ENCODE measurements around the gene SLC11A2. TPM values are rescaled to one million over a fixed set of nuclear protein-coding genes. Genes with fewer than 3 reads are reported as not detected.

Gene SLC11A2
- total RNA-seq, 1 donor from 2014 or later, result 96.8 TPM

DNA sequence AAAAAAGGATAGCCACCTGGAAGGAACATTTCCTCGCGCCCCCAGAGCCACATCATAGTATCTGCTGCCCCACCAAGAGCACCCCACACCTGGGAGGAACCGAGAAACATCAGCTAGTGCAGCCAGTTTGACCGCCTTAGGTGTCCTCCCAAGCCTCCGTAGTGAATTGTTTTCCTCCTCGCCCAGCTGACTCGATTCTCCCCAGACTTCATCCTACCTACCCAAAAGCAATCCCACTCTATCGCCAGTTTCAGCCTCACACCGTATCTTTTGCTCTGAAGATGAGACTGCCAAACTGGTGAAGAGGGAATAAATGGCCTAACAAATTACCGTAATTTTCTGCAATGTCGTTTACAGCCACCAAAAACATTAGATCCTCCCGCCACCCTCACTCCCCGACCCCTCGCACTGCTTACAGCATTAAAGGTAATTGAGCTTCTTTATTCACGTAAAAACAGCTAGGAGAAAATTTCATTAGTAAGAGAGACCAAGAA, 1.2 kb upstream of the SLC11A2 start:
- TF ChIP-seq, protein P1, sequence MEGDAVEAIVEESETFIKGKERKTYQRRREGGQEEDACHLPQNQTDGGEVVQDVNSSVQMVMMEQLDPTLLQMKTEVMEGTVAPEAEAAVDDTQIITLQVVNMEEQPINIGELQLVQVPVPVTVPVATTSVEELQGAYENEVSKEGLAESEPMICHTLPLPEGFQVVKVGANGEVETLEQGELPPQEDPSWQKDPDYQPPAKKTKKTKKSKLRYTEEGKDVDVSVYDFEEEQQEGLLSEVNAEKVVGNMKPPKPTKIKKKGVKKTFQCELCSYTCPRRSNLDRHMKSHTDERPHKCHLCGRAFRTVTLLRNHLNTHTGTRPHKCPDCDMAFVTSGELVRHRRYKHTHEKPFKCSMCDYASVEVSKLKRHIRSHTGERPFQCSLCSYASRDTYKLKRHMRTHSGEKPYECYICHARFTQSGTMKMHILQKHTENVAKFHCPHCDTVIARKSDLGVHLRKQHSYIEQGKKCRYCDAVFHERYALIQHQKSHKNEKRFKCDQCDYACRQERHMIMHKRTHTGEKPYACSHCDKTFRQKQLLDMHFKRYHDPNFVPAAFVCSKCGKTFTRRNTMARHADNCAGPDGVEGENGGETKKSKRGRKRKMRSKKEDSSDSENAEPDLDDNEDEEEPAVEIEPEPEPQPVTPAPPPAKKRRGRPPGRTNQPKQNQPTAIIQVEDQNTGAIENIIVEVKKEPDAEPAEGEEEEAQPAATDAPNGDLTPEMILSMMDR (IDR thresholded peaks at IDR 0.05), result no peak
- ATAC-seq (no peak), DNase-seq (no peak)
- Histone ChIP-seq H3K4me1 (peaks cover 22% of the 10 kb centered on the region), H3K9me3 (no peaks in the 10 kb centered on the region), H3K36me3 (no peaks in the 10 kb centered on the region), H3K27ac (no peak overlapping the region), H3K27me3 (no peaks in the 10 kb centered on the region), H3K4me3 (no peak overlapping the region)
- intact Hi-C loops (cut with DNase I), result no loop called here

DNA sequence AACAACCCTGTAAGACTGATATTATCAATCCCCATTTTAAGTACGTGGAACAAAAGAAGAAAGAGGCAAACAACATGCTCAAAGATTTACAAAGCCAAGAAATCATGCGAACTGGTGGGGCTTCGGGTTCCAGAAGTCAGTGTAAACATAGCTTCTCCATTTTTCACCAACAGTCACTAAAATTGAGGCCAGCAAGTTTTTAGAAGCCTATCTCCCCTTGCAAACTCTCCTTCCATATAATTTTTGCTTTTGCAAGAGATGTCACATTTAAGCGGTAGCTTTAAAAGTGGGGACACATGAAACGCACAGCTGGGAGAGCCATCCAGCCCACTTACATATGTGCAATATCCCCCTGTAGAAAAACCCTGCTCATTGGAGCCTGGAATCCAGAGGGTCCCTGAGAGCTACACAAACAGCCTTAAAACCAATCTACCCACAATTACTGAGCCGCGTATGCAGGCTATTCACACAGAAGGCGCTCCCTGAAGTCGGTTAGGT, 797 bp downstream of the SLC11A2 start:
- Histone ChIP-seq H3K27ac (peak overlapping the region; percentile 92), H3K36me3 (no peaks in the 10 kb centered on the region), H3K4me3 (peak overlapping the region; percentile 95), H3K27me3 (no peaks in the 10 kb centered on the region), H3K9me3 (no peaks in the 10 kb centered on the region), H3K4me1 (peaks cover 36% of the 10 kb centered on the region)
- ATAC-seq (no peak), DNase-seq (no peak)
- TF ChIP-seq, protein P1 (IDR thresholded peaks at IDR 0.05), result no peak
- intact Hi-C loops (cut with DNase I), result no loop called here

DNA sequence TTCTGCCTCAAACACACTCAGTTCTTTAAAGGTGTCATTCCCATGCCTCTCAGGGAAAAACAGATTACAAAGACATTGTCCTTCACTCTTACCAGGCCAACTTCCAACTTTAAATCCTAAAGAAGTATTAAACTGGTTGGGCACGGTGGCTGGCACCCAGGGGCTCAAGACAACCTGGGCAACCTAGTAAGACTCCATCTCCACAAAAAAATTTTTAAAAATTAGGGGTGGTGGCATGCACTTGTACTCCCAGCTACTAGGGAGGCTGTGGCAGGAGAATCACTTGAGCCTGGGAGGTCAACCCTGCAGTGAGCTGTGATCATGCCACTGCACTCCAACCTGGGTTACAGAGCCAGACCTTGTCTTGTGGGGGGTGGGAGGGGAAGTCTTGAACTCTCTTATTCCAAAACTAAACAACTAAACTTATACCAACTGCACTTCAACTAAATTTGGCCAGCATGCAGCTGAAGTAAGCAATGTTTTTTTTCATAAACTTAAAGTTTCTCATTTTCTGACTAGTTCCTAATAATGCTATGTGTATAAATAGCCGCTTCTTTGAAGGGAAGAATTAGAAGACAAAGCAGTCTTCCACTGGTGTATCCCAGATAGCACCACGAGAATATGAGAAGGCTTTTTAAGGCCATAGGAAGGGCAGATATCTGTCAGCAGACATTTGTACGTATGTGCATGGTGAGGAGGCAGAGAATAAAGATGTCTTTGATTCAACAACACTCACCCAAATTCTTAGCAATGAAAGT, 2.4 kb downstream of the SLC11A2 start:
- Histone ChIP-seq H3K27me3 (no peaks in the 10 kb centered on the region), H3K36me3 (no peaks in the 10 kb centered on the region), H3K27ac (peak overlapping the region; percentile 92), H3K9me3 (no peaks in the 10 kb centered on the region), H3K4me1 (peaks cover 39% of the 10 kb centered on the region), H3K4me3 (peak overlapping the region; percentile 95)
- TF ChIP-seq, protein P1 (IDR thresholded peaks at IDR 0.05), result no peak
- no peak for DNase-seq
- no peak for ATAC-seq
- intact Hi-C loops (cut with DNase I), result no loop called here

DNA sequence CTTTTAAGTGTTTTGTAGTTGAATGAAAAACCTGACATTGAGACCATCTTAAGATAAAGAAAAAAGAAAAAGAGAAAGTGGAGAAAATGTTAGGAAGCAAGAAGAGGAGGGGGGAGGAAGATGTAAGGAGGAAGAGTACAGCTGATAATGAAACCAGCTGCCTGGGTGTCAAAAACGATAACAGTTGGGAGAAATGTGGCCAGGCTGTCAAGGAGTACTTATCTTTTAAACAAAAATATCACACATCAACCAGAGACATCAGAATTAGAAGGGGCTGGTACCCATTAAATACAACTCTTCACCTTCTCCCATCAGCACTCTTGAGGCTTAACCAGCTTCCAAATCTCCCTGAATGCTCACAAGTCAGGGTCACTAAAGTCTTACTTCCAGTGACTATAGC, 4.5 kb downstream of the SLC11A2 start:
- Histone ChIP-seq H3K27me3 (no peaks in the 10 kb centered on the region), H3K9me3 (no peaks in the 10 kb centered on the region), H3K36me3 (no peaks in the 10 kb centered on the region), H3K4me1 (peaks cover 47% of the 10 kb centered on the region), H3K4me3 (no peak overlapping the region), H3K27ac (peak overlapping the region; percentile 2)
- DNase-seq (no peak), ATAC-seq (no peak)
- intact Hi-C loops (cut with DNase I), result no loop called here
- TF ChIP-seq, protein P1 (IDR thresholded peaks at IDR 0.05), result no peak

DNA sequence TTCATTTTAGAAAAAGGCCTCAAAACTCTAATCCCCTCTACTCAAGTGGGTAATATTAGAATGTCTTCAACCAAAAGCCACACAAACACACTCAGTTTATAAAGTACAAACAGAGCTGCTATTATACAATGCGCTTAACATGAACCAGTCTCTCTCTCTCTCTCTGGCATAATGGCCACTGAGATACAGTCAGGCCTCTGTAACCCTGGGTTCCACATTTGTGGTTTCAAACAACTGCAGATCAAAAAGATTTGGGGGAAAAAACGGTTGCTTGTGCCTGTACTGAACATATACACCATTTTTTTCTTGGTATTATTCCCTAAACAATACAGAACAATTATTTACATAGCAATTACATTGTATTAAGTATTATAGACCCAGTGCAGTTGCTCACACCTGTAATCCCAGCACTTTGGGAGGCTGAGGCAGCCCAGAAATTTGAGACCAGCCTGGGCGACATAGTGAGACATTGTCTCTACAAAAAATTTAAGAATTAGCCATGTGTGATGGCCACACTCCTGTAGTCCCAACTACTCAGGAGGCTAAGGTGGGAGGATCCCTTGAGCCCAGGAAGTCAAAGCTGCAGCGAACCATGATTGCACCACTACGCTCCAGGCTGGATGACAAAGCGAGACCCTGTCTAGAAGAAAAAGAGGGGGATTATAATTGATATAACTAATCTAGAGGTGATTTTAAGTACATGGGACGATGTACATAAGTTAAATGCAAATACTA, 5.6 kb downstream of the SLC11A2 start:
- Histone ChIP-seq H3K9me3 (no peaks in the 10 kb centered on the region), H3K4me1 (peaks cover 45% of the 10 kb centered on the region), H3K27me3 (no peaks in the 10 kb centered on the region), H3K4me3 (no peak overlapping the region), H3K27ac (no peak overlapping the region), H3K36me3 (no peaks in the 10 kb centered on the region)
- DNase-seq (no peak), ATAC-seq (no peak)
- TF ChIP-seq, protein P1 (IDR thresholded peaks at IDR 0.05), result no peak
- intact Hi-C loops (cut with DNase I), result no loop called here

Measured in upper lobe of right lung (tissue), 1 donor.